ENCODE results near the gene NUP153.

DNA sequence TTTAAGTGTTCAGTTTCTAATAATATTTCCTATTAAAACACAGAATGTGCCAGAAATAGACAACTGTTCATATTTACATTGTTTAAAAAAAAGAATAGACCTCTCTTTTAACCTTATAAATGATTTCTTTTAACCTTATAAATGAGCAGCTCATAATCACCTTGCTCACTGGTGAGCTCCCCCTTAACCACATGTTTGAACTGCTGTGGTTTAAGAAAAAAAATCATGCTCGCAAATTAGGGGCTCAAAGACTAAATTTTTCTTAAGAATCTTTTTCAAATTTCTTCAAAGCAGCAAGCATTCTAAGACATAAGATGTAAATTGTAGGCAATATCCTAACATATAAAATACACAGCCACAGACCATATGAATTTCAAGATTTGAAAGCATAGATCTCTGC lies 73.8 kb downstream of the NUP153 start:
- TF ChIP-seq, protein P1, sequence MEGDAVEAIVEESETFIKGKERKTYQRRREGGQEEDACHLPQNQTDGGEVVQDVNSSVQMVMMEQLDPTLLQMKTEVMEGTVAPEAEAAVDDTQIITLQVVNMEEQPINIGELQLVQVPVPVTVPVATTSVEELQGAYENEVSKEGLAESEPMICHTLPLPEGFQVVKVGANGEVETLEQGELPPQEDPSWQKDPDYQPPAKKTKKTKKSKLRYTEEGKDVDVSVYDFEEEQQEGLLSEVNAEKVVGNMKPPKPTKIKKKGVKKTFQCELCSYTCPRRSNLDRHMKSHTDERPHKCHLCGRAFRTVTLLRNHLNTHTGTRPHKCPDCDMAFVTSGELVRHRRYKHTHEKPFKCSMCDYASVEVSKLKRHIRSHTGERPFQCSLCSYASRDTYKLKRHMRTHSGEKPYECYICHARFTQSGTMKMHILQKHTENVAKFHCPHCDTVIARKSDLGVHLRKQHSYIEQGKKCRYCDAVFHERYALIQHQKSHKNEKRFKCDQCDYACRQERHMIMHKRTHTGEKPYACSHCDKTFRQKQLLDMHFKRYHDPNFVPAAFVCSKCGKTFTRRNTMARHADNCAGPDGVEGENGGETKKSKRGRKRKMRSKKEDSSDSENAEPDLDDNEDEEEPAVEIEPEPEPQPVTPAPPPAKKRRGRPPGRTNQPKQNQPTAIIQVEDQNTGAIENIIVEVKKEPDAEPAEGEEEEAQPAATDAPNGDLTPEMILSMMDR (IDR thresholded peaks at IDR 0.05): no peak
- no peak for TF ChIP-seq POLR2A (IDR thresholded peaks at IDR 0.05)

All from tibial nerve (tissue), 3 donors.